Neural cell (in vitro differentiated cells): Measurements from ENCODE around the gene QSOX2.

ENCODE experiments used
- CTCF ChIP-seq: fragments of 450-650 bp; IDR thresholded peaks from 2 replicates; pipeline ENCODE4 v1.5.1; 2014; ENCODE audit warnings: antibody characterized with exemption, mild to moderate bottlenecking, moderate library complexity; ENCODE audit not compliant: poor library complexity, severe bottlenecking
- EZH2 ChIP-seq: fragments of 200-600, 300-800 bp; shearing (Covaris generic), sonication (generic); IDR thresholded peaks from 2 replicates; pipeline ENCODE4 v1.6.1; 2014; ENCODE audit warnings: antibody characterized with exemption, low read length, borderline replicate concordance, mild to moderate bottlenecking; ENCODE audit not compliant: insufficient read depth, poor library complexity, severe bottlenecking
- POLR2AphosphoS5 ChIP-seq: IDR thresholded peaks from 2 replicates; pipeline ENCODE4 v1.6.1; 2012
- RAD21 ChIP-seq: fragments of 450-650 bp; conservative IDR thresholded peaks from 2 replicates; pipeline ENCODE4 v1.6.1; 2014; ENCODE audit warnings: antibody characterized with exemption, mild to moderate bottlenecking, moderate library complexity
- TAF1 ChIP-seq: IDR thresholded peaks from 2 replicates; pipeline ENCODE4 v1.6.1; 2012; ENCODE audit warnings: low read depth

DNA sequence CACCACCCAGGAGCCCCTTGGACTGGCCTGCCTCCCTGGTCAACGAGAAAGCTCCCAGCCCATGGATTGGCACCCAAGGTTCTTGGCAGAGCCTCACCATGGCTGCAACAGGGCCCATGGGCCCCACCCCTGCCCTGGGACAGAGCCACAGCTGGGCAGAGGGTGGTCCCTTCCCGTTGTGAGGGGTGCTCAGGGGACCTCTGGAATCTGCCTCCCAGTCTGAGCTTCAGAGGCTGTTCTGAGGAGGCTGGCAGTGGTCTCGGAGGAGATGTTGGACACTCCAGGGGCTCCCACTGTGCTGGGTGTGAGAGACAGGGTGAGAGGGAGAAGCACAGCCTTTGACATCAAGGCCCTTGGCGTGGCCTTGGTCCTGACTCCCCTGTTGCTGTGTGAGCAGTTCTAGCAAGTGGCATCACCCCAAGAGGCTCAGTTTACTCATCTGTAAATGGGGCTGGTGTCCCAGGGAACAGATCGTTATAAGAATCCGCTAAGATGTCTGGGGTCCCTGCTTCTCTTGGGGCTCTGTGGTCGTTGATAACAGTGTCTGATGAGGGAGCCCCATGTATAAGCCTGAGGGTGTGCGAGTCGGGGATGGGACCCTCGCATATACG is 73.7 kb downstream of the QSOX2 start:
- TF ChIP-seq CTCF, result no peak
- no peak for TF ChIP-seq POLR2AphosphoS5
- TF ChIP-seq TAF1, result no peak
- no peak for TF ChIP-seq EZH2
- no peak for TF ChIP-seq RAD21
